ENCODE data around the gene MAL. TPM values are rescaled to one million over a fixed set of nuclear protein-coding genes. Genes with fewer than 3 reads are reported as not detected.

Gene MAL
- total RNA-seq, 1 experiment from 2014 or later, result not detected

DNA sequence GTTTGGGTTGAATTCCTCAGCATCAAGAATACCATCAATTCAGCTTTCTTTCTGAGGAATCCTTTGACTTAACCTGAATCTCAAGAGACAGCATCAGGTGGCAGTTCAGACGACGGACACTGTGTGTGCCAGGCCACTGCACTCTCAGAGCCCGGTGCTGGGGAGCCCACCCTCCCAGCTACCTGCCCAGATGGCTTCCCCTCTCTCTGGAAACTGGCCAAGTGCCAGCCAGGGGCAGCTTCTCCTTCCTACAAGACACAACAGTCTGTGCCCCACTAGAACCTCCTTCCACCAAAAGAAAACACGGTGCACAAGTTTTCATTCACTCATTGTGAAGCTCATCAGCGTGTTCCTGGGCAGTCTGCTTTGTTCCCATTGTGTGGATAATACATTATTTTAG, 28.5 kb downstream of the MAL start:
- Mint-ChIP-seq H3K4me1 (ENCODE audit: low read depth, unreplicated experiment) (no peaks in the 10 kb centered on the region), H3K36me3 (ENCODE audit: insufficient read depth, unreplicated experiment) (no peaks in the 10 kb centered on the region), H3K27ac (ENCODE audit: unreplicated experiment) (no peak overlapping the region), H3K4me3 (ENCODE audit: unreplicated experiment) (no peak overlapping the region), H3K9me3 (ENCODE audit: unreplicated experiment) (no peaks in the 10 kb centered on the region), H3K27me3 (ENCODE audit: insufficient read depth, unreplicated experiment) (peaks cover 13% of the 10 kb centered on the region)
- H3K36me3 ChIP-seq (ENCODE audit: control insufficient read depth, insufficient read depth, low read length), result no peaks in the 10 kb centered on the region
- TF ChIP-seq, protein P1, sequence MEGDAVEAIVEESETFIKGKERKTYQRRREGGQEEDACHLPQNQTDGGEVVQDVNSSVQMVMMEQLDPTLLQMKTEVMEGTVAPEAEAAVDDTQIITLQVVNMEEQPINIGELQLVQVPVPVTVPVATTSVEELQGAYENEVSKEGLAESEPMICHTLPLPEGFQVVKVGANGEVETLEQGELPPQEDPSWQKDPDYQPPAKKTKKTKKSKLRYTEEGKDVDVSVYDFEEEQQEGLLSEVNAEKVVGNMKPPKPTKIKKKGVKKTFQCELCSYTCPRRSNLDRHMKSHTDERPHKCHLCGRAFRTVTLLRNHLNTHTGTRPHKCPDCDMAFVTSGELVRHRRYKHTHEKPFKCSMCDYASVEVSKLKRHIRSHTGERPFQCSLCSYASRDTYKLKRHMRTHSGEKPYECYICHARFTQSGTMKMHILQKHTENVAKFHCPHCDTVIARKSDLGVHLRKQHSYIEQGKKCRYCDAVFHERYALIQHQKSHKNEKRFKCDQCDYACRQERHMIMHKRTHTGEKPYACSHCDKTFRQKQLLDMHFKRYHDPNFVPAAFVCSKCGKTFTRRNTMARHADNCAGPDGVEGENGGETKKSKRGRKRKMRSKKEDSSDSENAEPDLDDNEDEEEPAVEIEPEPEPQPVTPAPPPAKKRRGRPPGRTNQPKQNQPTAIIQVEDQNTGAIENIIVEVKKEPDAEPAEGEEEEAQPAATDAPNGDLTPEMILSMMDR (IDR thresholded peaks at IDR 0.05; ENCODE audit: insufficient read depth in 1 of 2, low read depth in 1 of 2, low read length in 1 of 2, severe bottlenecking in 1 of 2, unreplicated experiment in 1 of 2), result no peak
- no peaks in the 10 kb centered on the region for H3K9me3 ChIP-seq
- no TSS peak for BruUV-seq (replicated peaks)
- POLR2A ChIA-PET, result no interaction called here
- no peak overlapping the region for H3K4me3 ChIP-seq (ENCODE audit: low read depth, low read length)
- CTCF ChIA-PET, result interaction anchor here (0.7 to 3.5 kb wide), 5 partner anchors 8 to 68 kb away, joined by 3 to 23 read pairs (median 4); no protein-coding TSS in a partner anchor
- no peaks in the 10 kb centered on the region for H3K4me1 ChIP-seq
- intact Hi-C loops (cut with micrococcal nuclease; ENCODE audit: unreplicated experiment), result no loop called here
- DNase-seq, result no peak
- H3K27me3 ChIP-seq (replicated peaks; ENCODE audit: control insufficient read depth, insufficient read depth, low read length), result peaks cover 1% of the 10 kb centered on the region; the same call in 1 of the 2 replicates

DNA sequence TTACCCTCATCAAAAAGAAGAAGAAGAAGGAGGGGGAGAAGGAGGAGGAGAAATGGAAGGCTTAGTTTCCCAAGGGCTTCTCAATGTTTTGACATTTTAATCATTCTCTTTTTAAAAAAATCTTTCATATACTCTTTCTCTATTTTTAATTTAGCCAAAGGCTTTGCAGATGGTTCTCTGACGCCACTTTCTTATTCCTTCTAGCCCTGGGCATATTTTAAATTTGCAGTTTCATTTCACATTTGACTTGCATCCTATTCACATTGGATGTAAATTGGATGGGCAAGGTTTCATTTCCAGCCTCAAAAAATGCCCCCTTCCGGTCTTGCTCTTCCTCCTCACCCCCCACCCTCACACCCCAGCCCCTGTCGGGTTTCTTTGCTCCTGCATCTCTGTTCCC, 29.8 kb downstream of the MAL start:
- Histone ChIP-seq H3K36me3 (ENCODE audit: control insufficient read depth, insufficient read depth, low read length) (no peaks in the 10 kb centered on the region), H3K27me3 (replicated peaks; ENCODE audit: control insufficient read depth, insufficient read depth, low read length) (peaks cover 1% of the 10 kb centered on the region; the same call in 1 of the 2 replicates), H3K9me3 (no peaks in the 10 kb centered on the region), H3K4me3 (ENCODE audit: low read depth, low read length) (no peak overlapping the region), H3K4me1 (no peaks in the 10 kb centered on the region)
- Mint-ChIP-seq H3K9me3 (ENCODE audit: unreplicated experiment) (no peaks in the 10 kb centered on the region), H3K27ac (ENCODE audit: unreplicated experiment) (no peak overlapping the region), H3K36me3 (ENCODE audit: insufficient read depth, unreplicated experiment) (no peaks in the 10 kb centered on the region), H3K4me3 (ENCODE audit: unreplicated experiment) (no peak overlapping the region), H3K4me1 (ENCODE audit: low read depth, unreplicated experiment) (no peaks in the 10 kb centered on the region), H3K27me3 (ENCODE audit: insufficient read depth, unreplicated experiment) (peaks cover 13% of the 10 kb centered on the region)
- BruUV-seq (replicated peaks), result no TSS peak
- TF ChIP-seq, protein P1 (IDR thresholded peaks at IDR 0.05; ENCODE audit: insufficient read depth in 1 of 2, low read depth in 1 of 2, low read length in 1 of 2, severe bottlenecking in 1 of 2, unreplicated experiment in 1 of 2), result no peak
- ChIA-PET POLR2A (interaction anchor here (0.7 kb wide), 1 partner anchor 1898 kb away, joined by 3 read pairs; no protein-coding TSS in a partner anchor), CTCF (interaction anchor here (3.5 kb wide), 1 partner anchor 32 kb away, joined by 23 read pairs; no protein-coding TSS in a partner anchor)
- no peak for DNase-seq
- intact Hi-C loops (cut with micrococcal nuclease; ENCODE audit: unreplicated experiment), result no loop called here

DNA sequence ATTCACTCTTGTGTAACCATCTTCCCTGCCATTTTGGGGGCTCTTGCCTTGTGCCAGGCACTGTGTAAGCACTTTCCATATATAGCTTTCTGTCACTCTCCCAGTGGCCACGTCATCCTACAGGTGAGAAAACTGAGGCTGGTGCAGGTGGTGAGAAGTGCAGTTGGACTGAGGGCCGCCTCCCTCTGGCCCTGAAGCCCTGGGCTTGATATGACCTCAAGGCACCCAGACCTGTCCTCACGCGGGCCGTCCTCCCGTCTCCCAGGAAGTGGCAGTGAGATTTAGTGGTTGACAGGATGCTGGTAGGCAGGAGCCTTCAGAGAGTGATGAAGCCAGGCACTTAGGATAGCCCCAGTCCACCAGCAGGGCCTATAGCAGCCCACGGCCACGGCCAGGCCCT, 30.5 kb downstream of the MAL start:
- no peaks in the 10 kb centered on the region for H3K36me3 Mint-ChIP-seq (ENCODE audit: insufficient read depth, unreplicated experiment)
- intact Hi-C loops (cut with micrococcal nuclease; ENCODE audit: unreplicated experiment), result no loop called here
- H3K4me3 Mint-ChIP-seq (ENCODE audit: unreplicated experiment), result no peak overlapping the region
- H3K4me1 Mint-ChIP-seq (ENCODE audit: low read depth, unreplicated experiment), result no peaks in the 10 kb centered on the region
- no peak for DNase-seq
- POLR2A ChIA-PET, result no interaction called here
- TF ChIP-seq, protein P1 (IDR thresholded peaks at IDR 0.05; ENCODE audit: insufficient read depth in 1 of 2, low read depth in 1 of 2, low read length in 1 of 2, severe bottlenecking in 1 of 2, unreplicated experiment in 1 of 2), result no peak
- H3K4me3 ChIP-seq (ENCODE audit: low read depth, low read length), result no peak overlapping the region
- no TSS peak for BruUV-seq (replicated peaks)
- peaks cover 9% of the 10 kb centered on the region for H3K27me3 Mint-ChIP-seq (ENCODE audit: insufficient read depth, unreplicated experiment)
- H3K36me3 ChIP-seq (ENCODE audit: control insufficient read depth, insufficient read depth, low read length), result no peaks in the 10 kb centered on the region
- H3K27ac Mint-ChIP-seq (ENCODE audit: unreplicated experiment), result no peak overlapping the region
- no peaks in the 10 kb centered on the region for H3K4me1 ChIP-seq
- H3K9me3 Mint-ChIP-seq (ENCODE audit: unreplicated experiment), result no peaks in the 10 kb centered on the region
- H3K9me3 ChIP-seq, result no peaks in the 10 kb centered on the region
- CTCF ChIA-PET, result interaction anchor here (3.5 kb wide), 1 partner anchor 33 kb away, joined by 23 read pairs; no protein-coding TSS in a partner anchor
- peaks cover 1% of the 10 kb centered on the region; the same call in 1 of the 2 replicates for H3K27me3 ChIP-seq (replicated peaks; ENCODE audit: control insufficient read depth, insufficient read depth, low read length)

Measured in Caco-2 (cell line).